ENCODE measurements around the gene USP31.

DNA sequence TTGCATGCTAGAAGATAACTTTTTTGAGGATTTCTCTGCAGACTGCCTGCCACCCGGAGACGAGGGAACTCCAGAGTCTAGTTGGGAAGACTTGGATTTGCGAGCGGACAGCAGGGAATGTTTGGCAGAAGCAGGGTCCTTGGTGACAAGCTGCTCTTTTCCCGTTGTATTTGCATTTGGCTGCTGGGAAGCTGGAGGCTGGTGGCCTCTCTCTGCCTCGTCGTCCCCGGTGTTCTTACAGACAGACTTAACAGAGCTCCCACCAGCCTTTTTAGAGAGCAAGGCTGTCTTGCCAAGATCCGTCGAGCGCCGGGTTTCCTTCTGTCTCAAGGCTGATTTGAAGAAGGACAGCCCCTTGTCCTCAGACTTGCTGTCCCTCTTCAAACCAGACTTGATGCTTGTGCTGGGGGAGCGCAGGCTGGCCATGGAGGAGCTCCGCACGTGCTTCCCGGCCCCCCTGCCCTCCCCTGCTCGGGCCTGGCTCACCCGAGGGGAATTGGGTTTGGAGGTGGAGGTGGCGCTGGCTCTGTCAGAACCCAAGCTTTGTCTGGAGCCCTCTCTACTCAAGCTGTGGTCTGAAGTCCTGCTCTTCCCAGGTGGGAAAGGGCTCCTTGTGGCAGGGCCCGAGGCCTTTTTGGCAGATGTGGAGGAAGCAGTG, 81.0 kb downstream of the USP31 start:
- TF ChIP-seq, protein P1, sequence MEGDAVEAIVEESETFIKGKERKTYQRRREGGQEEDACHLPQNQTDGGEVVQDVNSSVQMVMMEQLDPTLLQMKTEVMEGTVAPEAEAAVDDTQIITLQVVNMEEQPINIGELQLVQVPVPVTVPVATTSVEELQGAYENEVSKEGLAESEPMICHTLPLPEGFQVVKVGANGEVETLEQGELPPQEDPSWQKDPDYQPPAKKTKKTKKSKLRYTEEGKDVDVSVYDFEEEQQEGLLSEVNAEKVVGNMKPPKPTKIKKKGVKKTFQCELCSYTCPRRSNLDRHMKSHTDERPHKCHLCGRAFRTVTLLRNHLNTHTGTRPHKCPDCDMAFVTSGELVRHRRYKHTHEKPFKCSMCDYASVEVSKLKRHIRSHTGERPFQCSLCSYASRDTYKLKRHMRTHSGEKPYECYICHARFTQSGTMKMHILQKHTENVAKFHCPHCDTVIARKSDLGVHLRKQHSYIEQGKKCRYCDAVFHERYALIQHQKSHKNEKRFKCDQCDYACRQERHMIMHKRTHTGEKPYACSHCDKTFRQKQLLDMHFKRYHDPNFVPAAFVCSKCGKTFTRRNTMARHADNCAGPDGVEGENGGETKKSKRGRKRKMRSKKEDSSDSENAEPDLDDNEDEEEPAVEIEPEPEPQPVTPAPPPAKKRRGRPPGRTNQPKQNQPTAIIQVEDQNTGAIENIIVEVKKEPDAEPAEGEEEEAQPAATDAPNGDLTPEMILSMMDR (IDR thresholded peaks at IDR 0.05) = no peak
- no peak for TF ChIP-seq POLR2A (IDR thresholded peaks at IDR 0.05)
- no peak for TF ChIP-seq EP300 (IDR thresholded peaks at IDR 0.05)

All from tibial nerve (tissue), 4 donors.